HUES6 (cell line): ENCODE measurements around the gene SYNJ2.
"Not testable (repeated sequence)": the region's sequence is repeated elsewhere in the genome, so short reads cannot be mapped to it uniquely, and the experiment has no call there.

Experiments
- H3K27ac ChIP-seq: 2 replicates; pipeline ENCODE4 v1.7.0; 2013; ENCODE audit warnings: low read depth, mild to moderate bottlenecking, low read length, inconsistent platforms
- H3K27me3 ChIP-seq: 2 replicates; pipeline ENCODE4 v1.6.1; 2013; ENCODE audit warnings: low read length; ENCODE audit not compliant: control insufficient read depth, insufficient read depth
- H3K36me3 ChIP-seq: 2 replicates; pipeline ENCODE4 v1.6.1; 2013; ENCODE audit warnings: low read length; ENCODE audit not compliant: control insufficient read depth, insufficient read depth
- H3K4me1 ChIP-seq: 2 replicates; pipeline ENCODE4 v1.6.1; 2013; ENCODE audit warnings: low read length; ENCODE audit not compliant: control insufficient read depth, insufficient read depth
- H3K4me3 ChIP-seq: 2 replicates; pipeline ENCODE4 v1.5.1; 2013; ENCODE audit warnings: low read depth, low read length
- H3K9ac ChIP-seq: one replicate; pipeline ENCODE4 v1.6.1; 2013; ENCODE audit warnings: mild to moderate bottlenecking, low read length
- H3K9me3 ChIP-seq: 2 replicates; pipeline ENCODE4 v1.6.1; 2013; ENCODE audit warnings: low read depth, low read length; ENCODE audit not compliant: control insufficient read depth, insufficient read depth

SYNJ2 gene, protein sequence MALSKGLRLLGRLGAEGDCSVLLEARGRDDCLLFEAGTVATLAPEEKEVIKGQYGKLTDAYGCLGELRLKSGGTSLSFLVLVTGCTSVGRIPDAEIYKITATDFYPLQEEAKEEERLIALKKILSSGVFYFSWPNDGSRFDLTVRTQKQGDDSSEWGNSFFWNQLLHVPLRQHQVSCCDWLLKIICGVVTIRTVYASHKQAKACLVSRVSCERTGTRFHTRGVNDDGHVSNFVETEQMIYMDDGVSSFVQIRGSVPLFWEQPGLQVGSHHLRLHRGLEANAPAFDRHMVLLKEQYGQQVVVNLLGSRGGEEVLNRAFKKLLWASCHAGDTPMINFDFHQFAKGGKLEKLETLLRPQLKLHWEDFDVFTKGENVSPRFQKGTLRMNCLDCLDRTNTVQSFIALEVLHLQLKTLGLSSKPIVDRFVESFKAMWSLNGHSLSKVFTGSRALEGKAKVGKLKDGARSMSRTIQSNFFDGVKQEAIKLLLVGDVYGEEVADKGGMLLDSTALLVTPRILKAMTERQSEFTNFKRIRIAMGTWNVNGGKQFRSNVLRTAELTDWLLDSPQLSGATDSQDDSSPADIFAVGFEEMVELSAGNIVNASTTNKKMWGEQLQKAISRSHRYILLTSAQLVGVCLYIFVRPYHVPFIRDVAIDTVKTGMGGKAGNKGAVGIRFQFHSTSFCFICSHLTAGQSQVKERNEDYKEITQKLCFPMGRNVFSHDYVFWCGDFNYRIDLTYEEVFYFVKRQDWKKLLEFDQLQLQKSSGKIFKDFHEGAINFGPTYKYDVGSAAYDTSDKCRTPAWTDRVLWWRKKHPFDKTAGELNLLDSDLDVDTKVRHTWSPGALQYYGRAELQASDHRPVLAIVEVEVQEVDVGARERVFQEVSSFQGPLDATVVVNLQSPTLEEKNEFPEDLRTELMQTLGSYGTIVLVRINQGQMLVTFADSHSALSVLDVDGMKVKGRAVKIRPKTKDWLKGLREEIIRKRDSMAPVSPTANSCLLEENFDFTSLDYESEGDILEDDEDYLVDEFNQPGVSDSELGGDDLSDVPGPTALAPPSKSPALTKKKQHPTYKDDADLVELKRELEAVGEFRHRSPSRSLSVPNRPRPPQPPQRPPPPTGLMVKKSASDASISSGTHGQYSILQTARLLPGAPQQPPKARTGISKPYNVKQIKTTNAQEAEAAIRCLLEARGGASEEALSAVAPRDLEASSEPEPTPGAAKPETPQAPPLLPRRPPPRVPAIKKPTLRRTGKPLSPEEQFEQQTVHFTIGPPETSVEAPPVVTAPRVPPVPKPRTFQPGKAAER (N-terminal part only)

DNA sequence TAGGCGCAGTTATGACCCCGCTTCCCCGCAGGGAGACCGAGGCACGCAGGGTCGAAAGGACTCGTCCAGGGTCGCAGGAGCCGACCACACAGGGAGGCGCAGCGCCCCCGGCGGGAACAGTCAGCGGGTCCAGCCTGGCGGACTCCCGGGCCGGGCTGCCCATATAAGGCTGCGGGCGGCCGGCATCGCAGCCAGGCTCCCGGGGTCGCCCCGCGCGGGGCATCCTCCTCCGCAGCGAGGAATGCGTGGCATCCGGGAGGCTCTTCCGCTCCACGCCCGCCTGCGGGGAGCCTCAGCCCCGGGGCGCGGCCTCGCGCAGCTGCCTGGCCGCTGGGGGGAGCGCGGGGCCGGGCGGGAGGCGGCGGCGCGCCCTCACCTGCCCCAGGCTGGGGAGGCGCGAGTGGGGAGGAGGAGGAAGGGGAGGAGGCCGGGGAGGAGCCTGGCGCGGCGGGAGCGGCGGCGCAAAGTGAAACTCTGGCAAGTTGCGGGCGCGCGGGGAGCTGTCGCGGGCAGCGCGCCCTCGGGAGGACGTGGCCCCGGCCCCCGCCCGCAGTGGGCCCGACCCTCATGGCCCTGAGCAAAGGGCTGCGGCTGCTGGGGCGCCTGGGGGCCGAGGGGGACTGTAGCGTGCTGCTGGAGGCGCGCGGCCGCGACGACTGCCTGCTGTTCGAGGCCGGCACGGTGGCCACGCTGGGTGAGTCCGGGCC lies at the start of gene SYNJ2:
Gene SYNJ2 (plus strand): TSS at position 469 of the 707 bp plus-strand sequence. CDS start 99 bp downstream, at position 568.
- peaks cover 45% of the 10 kb centered on the region for H3K4me1 ChIP-seq
- no peaks in the 10 kb centered on the region for H3K36me3 ChIP-seq
- H3K9me3 ChIP-seq = no peaks in the 10 kb centered on the region
- peaks cover 26% of the 10 kb centered on the region for H3K27me3 ChIP-seq
- peak within 1 kb of the TSS; percentile 84 for H3K4me3 ChIP-seq
- H3K27ac ChIP-seq = peak within 1 kb of the TSS; percentile 93
- peak within 1 kb of the TSS; percentile 95 for H3K9ac ChIP-seq

DNA sequence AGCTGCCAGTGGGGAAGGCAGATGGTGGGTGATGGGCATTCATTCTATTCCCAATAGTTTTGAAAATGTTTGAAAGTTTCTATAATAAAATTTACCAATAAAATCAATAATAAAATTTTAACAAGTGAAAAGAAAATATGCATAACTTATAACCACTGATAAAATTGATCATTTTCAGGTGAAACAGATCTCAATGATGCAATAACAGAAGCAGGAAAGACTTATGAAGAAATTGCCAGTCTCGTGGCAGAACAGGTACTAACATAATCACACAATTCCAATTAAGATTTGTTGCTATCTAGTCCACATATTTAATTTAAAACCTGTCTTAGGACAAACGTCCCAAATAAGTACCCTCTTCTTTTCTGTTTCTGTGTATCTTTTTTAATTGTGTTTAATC lies 45.9 kb upstream of the SYNJ2 start:
- H3K4me3 ChIP-seq = no peak overlapping the region
- no peak overlapping the region for H3K27ac ChIP-seq
- H3K4me1 ChIP-seq = peaks cover 8% of the 10 kb centered on the region; the same call in 1 of the 2 replicates
- no peaks in the 10 kb centered on the region for H3K9me3 ChIP-seq
- H3K9ac ChIP-seq = no peak overlapping the region
- H3K36me3 ChIP-seq = peaks cover 91% of the 10 kb centered on the region
- no peaks in the 10 kb centered on the region for H3K27me3 ChIP-seq

DNA sequence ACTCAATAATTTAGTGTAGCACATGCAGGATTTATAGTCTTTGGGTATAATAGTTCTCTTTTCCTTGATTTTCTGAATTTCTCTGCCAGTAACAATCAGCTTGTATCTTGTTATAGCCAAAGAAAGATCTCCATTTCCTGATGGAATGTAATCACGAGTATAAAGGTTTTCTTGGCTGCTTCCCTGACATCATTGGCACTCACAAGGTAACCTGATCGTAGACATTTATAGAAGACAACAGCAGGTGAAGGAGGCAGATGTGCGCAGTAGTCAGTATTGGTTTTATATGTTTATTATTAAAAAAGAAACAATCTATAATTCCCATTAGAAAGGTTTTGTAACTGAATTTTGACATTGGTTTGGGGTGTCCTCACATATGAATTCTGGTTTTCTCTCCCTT lies 44.3 kb upstream of the SYNJ2 start:
- Histone ChIP-seq H3K4me3 (no peak overlapping the region), H3K9me3 (no peaks in the 10 kb centered on the region), H3K4me1 (no peaks in the 10 kb centered on the region), H3K27me3 (no peaks in the 10 kb centered on the region), H3K9ac (no peak overlapping the region), H3K27ac (no peak overlapping the region), H3K36me3 (peaks cover 96% of the 10 kb centered on the region)

DNA sequence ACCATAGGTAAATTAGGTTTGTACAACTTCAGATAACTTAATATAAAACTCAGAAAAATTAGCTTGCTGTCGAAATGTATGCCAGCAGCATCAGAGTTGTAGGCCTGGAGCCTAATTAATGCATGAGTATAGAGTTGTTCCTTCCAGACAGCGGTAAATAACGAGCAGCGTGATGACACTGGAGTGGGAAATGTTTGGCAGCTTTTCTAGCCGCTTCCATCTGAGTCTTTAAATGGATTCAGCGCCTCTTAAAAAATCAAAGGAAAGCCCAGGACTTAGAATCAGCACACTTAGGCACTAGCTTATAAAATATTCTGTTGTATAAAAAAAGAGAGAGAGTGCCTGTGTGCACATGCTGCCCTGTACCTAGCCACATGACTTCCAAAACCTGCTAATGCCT lies 43.7 kb upstream of the SYNJ2 start:
- Histone ChIP-seq H3K9me3 (no peaks in the 10 kb centered on the region), H3K4me3 (no peak overlapping the region), H3K4me1 (no peaks in the 10 kb centered on the region), H3K27ac (no peak overlapping the region), H3K27me3 (no peaks in the 10 kb centered on the region), H3K9ac (no peak overlapping the region), H3K36me3 (peaks cover 96% of the 10 kb centered on the region)

DNA sequence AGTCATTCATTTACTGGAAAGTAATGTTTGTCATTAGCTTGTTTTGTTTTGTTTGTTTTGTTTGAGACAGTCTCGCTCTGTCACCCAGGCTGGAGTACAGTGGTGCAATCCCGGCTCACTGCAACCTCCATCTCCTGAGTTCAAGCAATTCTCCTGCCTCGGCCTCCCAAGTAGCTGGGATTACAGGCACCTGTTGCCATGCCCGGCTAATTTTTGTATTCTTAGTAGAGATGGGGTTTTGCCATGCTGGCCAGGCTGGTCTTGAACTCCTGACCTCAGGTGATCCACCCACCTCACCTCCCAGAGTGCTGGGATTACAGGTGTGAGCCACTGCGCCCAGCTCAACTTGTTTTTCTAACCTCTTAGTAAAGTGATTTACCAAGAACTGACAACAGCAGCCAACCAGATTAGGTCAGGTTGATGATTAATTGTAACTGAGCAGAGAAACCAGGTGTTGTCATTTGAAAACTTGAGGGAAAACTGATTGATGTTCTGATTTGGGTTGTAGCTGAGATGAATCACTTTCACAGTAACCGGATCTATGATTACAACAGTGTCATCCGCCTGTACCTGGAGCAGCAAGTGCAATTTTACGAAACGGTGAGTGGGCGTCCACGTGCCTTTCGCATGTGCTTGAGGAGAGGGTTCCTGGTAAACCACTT lies 41.2 kb upstream of the SYNJ2 start:
- not testable (repeated sequence) for H3K4me3 ChIP-seq, H3K4me1 ChIP-seq, H3K27me3 ChIP-seq, H3K9ac ChIP-seq, H3K27ac ChIP-seq, H3K9me3 ChIP-seq
- peaks cover 99% of the 10 kb centered on the region for H3K36me3 ChIP-seq

DNA sequence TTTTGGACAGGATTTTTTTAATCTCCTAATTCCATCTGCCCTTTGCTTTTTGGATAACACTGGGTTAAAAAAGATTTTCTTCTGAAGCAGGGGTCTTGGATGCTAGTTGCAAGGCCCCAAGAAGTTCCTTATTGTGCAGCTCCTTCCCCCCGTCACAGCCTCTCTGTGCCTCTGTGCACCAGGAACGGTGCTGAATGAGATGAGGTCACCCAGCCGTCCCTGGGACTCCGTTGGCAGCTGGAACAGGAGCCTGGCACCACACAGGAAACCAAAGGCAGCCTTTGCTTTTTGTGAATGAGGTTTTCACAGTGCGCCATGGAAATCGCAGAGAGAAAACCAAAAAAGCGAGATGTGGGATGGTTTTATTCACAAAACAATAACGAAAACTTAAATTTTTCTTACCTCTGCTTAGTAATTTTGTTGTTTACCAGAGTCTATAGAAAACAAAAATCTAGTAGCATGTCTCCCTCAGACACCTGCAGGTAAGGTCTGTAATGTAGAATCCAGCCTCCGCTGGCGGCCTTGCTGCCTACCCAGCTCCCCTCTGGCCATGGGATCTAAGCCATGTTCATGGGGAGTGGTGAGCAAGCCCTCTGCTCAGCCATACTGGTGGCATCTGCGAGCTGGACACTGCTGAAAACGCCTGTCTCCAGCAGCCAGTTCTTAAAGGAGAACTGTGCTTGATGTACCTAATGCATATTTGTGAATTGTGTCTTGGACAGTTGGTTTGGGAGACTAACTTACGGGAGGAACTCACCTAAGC lies 40.4 kb upstream of the SYNJ2 start:
- peaks cover 98% of the 10 kb centered on the region for H3K36me3 ChIP-seq
- no peaks in the 10 kb centered on the region for H3K27me3 ChIP-seq
- no peak overlapping the region for H3K9ac ChIP-seq
- H3K4me3 ChIP-seq = no peak overlapping the region
- no peaks in the 10 kb centered on the region for H3K4me1 ChIP-seq
- H3K9me3 ChIP-seq = no peaks in the 10 kb centered on the region
- H3K27ac ChIP-seq = no peak overlapping the region

DNA sequence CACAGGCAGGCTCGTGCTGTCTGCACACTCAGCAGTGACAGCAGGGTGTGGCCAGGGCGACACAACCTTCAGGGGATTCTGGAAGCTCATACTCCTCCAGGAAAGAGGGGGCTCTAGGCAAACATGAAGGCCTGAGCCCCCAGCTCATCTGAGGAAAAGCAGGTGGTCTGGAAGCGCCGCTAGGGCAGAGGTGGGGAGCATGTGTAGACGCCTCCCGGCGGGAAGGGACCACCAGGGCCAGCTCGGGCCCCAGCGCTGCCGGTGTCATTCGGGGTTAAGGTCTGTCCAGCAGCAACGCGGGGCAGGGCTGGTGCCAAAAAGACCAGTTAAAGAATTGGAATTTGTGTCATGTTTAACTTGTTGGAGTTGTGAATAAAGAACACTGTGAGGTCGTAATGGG lies 39.3 kb upstream of the SYNJ2 start:
- Histone ChIP-seq H3K27me3 (no peaks in the 10 kb centered on the region), H3K9ac (no peak overlapping the region), H3K9me3 (no peaks in the 10 kb centered on the region), H3K27ac (no peak overlapping the region), H3K4me3 (no peak overlapping the region), H3K36me3 (peaks cover 90% of the 10 kb centered on the region), H3K4me1 (no peaks in the 10 kb centered on the region)

DNA sequence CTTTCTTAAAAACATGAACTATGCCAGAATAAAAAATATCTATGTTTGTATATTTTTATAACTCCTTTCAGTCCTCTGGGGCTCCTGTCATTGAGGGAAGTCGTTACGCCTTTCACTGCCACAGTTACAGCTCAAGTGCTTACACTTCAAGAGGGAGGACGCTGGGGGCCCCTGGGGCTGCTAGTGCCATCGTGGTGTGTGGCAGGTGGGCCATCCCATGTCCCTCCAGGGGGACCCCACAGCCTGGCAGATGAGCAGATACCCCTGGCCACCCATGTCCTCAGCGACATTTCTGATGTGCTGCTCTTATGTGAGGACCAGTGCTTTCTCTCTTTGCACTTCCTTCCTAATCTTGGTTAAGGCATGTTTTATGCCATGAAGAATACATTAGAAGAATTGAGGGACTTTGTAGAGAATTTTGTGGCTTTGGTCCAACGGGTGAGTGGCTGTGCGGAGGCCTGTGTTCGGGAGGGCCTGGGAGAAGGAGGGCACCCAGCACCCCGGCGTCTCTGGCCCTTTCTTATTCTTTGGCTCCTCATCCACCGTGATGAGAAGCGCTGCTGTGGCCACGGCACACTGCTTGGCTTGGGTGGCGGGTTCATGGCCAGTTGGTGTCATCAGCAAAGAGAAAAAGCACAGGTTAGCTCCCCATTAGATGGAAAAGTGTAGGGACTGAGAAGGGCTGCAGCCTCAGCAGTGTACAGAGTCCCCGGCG lies 38.3 kb upstream of the SYNJ2 start:
- no peaks in the 10 kb centered on the region for H3K27me3 ChIP-seq
- no peak overlapping the region for H3K9ac ChIP-seq
- peaks cover 80% of the 10 kb centered on the region for H3K36me3 ChIP-seq
- no peaks in the 10 kb centered on the region for H3K4me1 ChIP-seq
- no peak overlapping the region for H3K4me3 ChIP-seq
- H3K27ac ChIP-seq = no peak overlapping the region
- H3K9me3 ChIP-seq = no peaks in the 10 kb centered on the region; the same call in 1 of the 2 replicates

DNA sequence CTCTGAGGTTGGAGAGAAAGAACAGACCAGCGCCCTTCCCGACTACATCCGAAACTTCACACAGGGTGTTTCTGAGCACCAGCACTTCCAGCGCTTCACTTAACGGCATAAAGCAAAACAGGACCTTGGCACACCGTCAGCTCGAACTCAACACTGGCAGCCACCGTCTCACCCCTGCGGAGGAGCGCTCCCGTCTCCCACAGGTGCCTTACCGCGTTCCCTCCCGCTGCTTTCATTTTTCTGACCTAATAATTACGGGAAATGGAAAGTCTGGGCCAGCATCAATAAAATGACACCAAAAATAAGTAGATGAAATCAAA lies 37.7 kb upstream of the SYNJ2 start:
- Histone ChIP-seq H3K4me1 (no peaks in the 10 kb centered on the region), H3K4me3 (no peak overlapping the region), H3K9ac (no peak overlapping the region), H3K36me3 (peaks cover 75% of the 10 kb centered on the region), H3K27me3 (no peaks in the 10 kb centered on the region), H3K27ac (no peak overlapping the region), H3K9me3 (no peaks in the 10 kb centered on the region; the same call in 1 of the 2 replicates)
